GM20000 (cell line): ENCODE results near the gene TRPM6.

Source experiments
- DNase-seq: peaks from one replicate; pipeline ENCODE4 v3.0.0; 2012; ENCODE audit warnings: low spot score
- CTCF ChIP-seq: IDR thresholded peaks from 2 replicates; pipeline ENCODE4 v1.5.1; 2012; ENCODE audit warnings: mild to moderate bottlenecking, control low read depth; ENCODE audit errors: extremely low read depth, missing control alignments

The TRPM6 gene

GRCh38 chr9:74887041-74887980, at the start of gene TRPM6:
TRPM6 (minus strand) TSS chr9:74887921; CDS start chr9:74887856, 65 bp downstream.
- no peak for DNase-seq
- TF ChIP-seq CTCF: no peak

- TF ChIP-seq CTCF: no peak
- no peak for DNase-seq
These were observed 47.3 kb upstream of the TRPM6 start for GRCh38 chr9:74935008-74935407.

GRCh38 chr9:74921737-74922136, 34.0 kb upstream of the TRPM6 start:
- TF ChIP-seq CTCF: no peak

GRCh38 chr9:74920944-74921626, 33.4 kb upstream of the TRPM6 start:
- DNase-seq: no peak
- TF ChIP-seq CTCF: no peak

More at GRCh38 chr9:74921737-74922136, 34.0 kb upstream of the TRPM6 start:
- DNase-seq: no peak

- DNase-seq: no peak
- TF ChIP-seq CTCF: no peak
These were observed 22.3 kb upstream of the TRPM6 start for GRCh38 chr9:74910036-74910435.

GRCh38 chr9:74908665-74909064, 20.9 kb upstream of the TRPM6 start:
- TF ChIP-seq CTCF: no peak
- no peak for DNase-seq

GRCh38 chr9:74907085-74907484, 19.4 kb upstream of the TRPM6 start:
- no peak for DNase-seq
- TF ChIP-seq CTCF: no peak
